ENCODE results near the gene TBC1D19. TPM values are rescaled to one million over a fixed set of nuclear protein-coding genes. Genes with fewer than 3 reads are reported as not detected.
A peak's percentile ranks its signal among the peaks of the same experiment; 100 is the strongest.

TBC1D19 gene
- total RNA-seq, 1 experiment from 2014 or later: 4.0 TPM

GRCh38 chr4:26782168-26782829, 198.4 kb downstream of the TBC1D19 start:
- no peaks in the 10 kb centered on the region for H3K9me3 ChIP-seq (ENCODE audit: low read length)
- DNase-seq (peak; percentile 44), ATAC-seq (peak; percentile 9; the same call in 1 of the 2 replicates)
- no peaks in the 10 kb centered on the region for H3K27me3 ChIP-seq (ENCODE audit: low read length)
- CTCF ChIA-PET: no interaction called here
- peak overlapping the region; percentile 27; the same call in 1 of the 2 replicates for H3K4me2 ChIP-seq (ENCODE audit: low read length)
- intact Hi-C loops (cut with micrococcal nuclease): loop anchor here (5.0 kb wide), 1 partner anchor 55 kb away; no protein-coding TSS in a partner anchor
- H3K36me3 ChIP-seq (ENCODE audit: low read depth, low read length): no peaks in the 10 kb centered on the region
- POLR2A ChIA-PET (ENCODE audit: unreplicated experiment): no interaction called here
- H3K4me3 ChIP-seq (ENCODE audit: low read length): no peak overlapping the region
- TF ChIP-seq EZH2 (IDR thresholded peaks at IDR 0.05; ENCODE audit: low read length, unreplicated experiment) (no peak), CTCF (conservative IDR thresholded peaks at IDR 0.05; ENCODE audit: low read depth, low read length) (no peak), EZH2phosphoT487 (IDR thresholded peaks at IDR 0.05; ENCODE audit: borderline replicate concordance, low read length) (no peak)
- no peaks in the 10 kb centered on the region for H3K79me2 ChIP-seq (ENCODE audit: low read length)
- peaks cover 1% of the 10 kb centered on the region for H3F3A ChIP-seq (ENCODE audit: low read length, unreplicated experiment)
- H3K27ac ChIP-seq (ENCODE audit: low read length): peak overlapping the region; percentile 74
- no peaks in the 10 kb centered on the region for H3K9me2 ChIP-seq (replicated peaks; ENCODE audit: low read length)
- H2AFZ ChIP-seq (ENCODE audit: low read length): no peak overlapping the region
- H3K9ac ChIP-seq (ENCODE audit: low read length): no peak overlapping the region
- no TSS peak for BruUV-seq (replicated peaks)
- H3K4me1 ChIP-seq (ENCODE audit: insufficient read depth, low read length): peaks cover 53% of the 10 kb centered on the region
- H4K20me1 ChIP-seq (ENCODE audit: low read length): no peaks in the 10 kb centered on the region

DNA sequence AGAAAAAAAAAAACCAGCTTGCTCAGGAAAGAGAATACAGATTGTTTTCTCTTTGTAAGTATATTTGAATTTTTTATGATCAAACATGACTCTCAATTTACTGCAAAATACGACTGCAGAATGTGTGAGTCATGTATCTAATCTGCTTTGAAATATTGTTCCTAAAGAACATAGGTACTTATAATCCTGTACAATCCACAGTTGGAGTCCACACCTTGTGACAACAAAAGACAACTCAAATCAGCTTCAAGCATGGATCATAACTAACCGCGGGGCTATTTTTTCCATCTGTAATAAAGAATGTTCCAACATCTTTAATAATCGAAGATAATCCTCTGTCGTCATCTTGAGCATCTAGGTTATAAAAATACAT, 198.9 kb downstream of the TBC1D19 start:
- Histone ChIP-seq H3K9ac (ENCODE audit: low read length) (no peak overlapping the region), H2AFZ (ENCODE audit: low read length) (no peak overlapping the region), H3K4me3 (ENCODE audit: low read length) (no peak overlapping the region), H3K4me2 (ENCODE audit: low read length) (peak overlapping the region; percentile 27), H3K79me2 (ENCODE audit: low read length) (no peaks in the 10 kb centered on the region), H3F3A (ENCODE audit: low read length, unreplicated experiment) (peaks cover 6% of the 10 kb centered on the region), H3K27ac (ENCODE audit: low read length) (peak overlapping the region; percentile 74), H3K9me3 (ENCODE audit: low read length) (no peaks in the 10 kb centered on the region), H3K36me3 (ENCODE audit: low read depth, low read length) (no peaks in the 10 kb centered on the region), H3K4me1 (ENCODE audit: insufficient read depth, low read length) (peaks cover 57% of the 10 kb centered on the region), H3K27me3 (ENCODE audit: low read length) (no peaks in the 10 kb centered on the region), H4K20me1 (ENCODE audit: low read length) (no peaks in the 10 kb centered on the region), H3K9me2 (replicated peaks; ENCODE audit: low read length) (no peaks in the 10 kb centered on the region)
- TF ChIP-seq CTCF (conservative IDR thresholded peaks at IDR 0.05; ENCODE audit: low read depth, low read length) (no peak), EZH2 (IDR thresholded peaks at IDR 0.05; ENCODE audit: low read length, unreplicated experiment) (no peak), EZH2phosphoT487 (IDR thresholded peaks at IDR 0.05; ENCODE audit: borderline replicate concordance, low read length) (no peak)
- ATAC-seq (peak; percentile 25), DNase-seq (peak; percentile 56)
- POLR2A ChIA-PET (ENCODE audit: unreplicated experiment): no interaction called here
- BruUV-seq (replicated peaks): no TSS peak
- CTCF ChIA-PET: no interaction called here
- intact Hi-C loops (cut with micrococcal nuclease): loop anchor here (5.0 kb wide), 1 partner anchor 56 kb away; no protein-coding TSS in a partner anchor

GRCh38 chr4:26784207-26784865, 200.5 kb downstream of the TBC1D19 start:
- H3K4me3 ChIP-seq (ENCODE audit: low read length): no peak overlapping the region
- intact Hi-C loops (cut with micrococcal nuclease): loop anchor here (5.0 kb wide), 1 partner anchor 57 kb away; no protein-coding TSS in a partner anchor
- CTCF ChIA-PET: no interaction called here
- H3K79me2 ChIP-seq (ENCODE audit: low read length): no peaks in the 10 kb centered on the region
- H3F3A ChIP-seq (ENCODE audit: low read length, unreplicated experiment): peaks cover 6% of the 10 kb centered on the region
- H4K20me1 ChIP-seq (ENCODE audit: low read length): no peaks in the 10 kb centered on the region
- no peak overlapping the region for H3K27ac ChIP-seq (ENCODE audit: low read length)
- no peaks in the 10 kb centered on the region for H3K9me2 ChIP-seq (replicated peaks; ENCODE audit: low read length)
- H3K9me3 ChIP-seq (ENCODE audit: low read length): no peaks in the 10 kb centered on the region
- peaks cover 69% of the 10 kb centered on the region for H3K4me1 ChIP-seq (ENCODE audit: insufficient read depth, low read length)
- H3K4me2 ChIP-seq (ENCODE audit: low read length): no peak overlapping the region
- DNase-seq (no peak), ATAC-seq (no peak)
- POLR2A ChIA-PET (ENCODE audit: unreplicated experiment): no interaction called here
- H2AFZ ChIP-seq (ENCODE audit: low read length): no peak overlapping the region
- H3K36me3 ChIP-seq (ENCODE audit: low read depth, low read length): no peaks in the 10 kb centered on the region
- TF ChIP-seq EZH2 (IDR thresholded peaks at IDR 0.05; ENCODE audit: low read length, unreplicated experiment): no peak
- TF ChIP-seq EZH2phosphoT487 (IDR thresholded peaks at IDR 0.05; ENCODE audit: borderline replicate concordance, low read length): no peak
- no peak for TF ChIP-seq CTCF (conservative IDR thresholded peaks at IDR 0.05; ENCODE audit: low read depth, low read length)
- H3K27me3 ChIP-seq (ENCODE audit: low read length): no peaks in the 10 kb centered on the region
- H3K9ac ChIP-seq (ENCODE audit: low read length): no peak overlapping the region
- no TSS peak for BruUV-seq (replicated peaks)

Data from PC-3 (cell line).